GM23338 (cell line): ENCODE results near the gene MRPL52.
A peak's percentile ranks its signal among the peaks of the same experiment; 100 is the strongest.

Experiments used
- CREB1 ChIP-seq: fragments of 250-450 bp; sonication (Bioruptor Pico); IDR thresholded peaks from 2 replicates; pipeline ENCODE4 v1.5.0; 2020; ENCODE audit warnings: low read depth, mild to moderate bottlenecking, moderate library complexity
- EZH2 ChIP-seq: fragments of 200-600 bp; sonication (generic); IDR thresholded peaks from one replicate; pipeline ENCODE4 v1.8.0; 2017; ENCODE audit warnings: antibody characterized with exemption, mild to moderate bottlenecking, low read depth; ENCODE audit not compliant: unreplicated experiment
- EZH2phosphoT487 ChIP-seq: fragments of 200-600 bp; sonication (generic); IDR thresholded peaks from one replicate; pipeline ENCODE4 v1.8.1; 2018; ENCODE audit warnings: antibody characterized with exemption; ENCODE audit not compliant: unreplicated experiment
- JUNB ChIP-seq: IDR thresholded peaks from one replicate; pipeline ENCODE4 v1.6.1; 2016; ENCODE audit warnings: antibody characterized with exemption; ENCODE audit not compliant: unreplicated experiment
- NANOG ChIP-seq: IDR thresholded peaks from 2 replicates; pipeline ENCODE4 v1.6.1; 2016; ENCODE audit warnings: antibody characterized with exemption, borderline replicate concordance
- POLR2AphosphoS5 ChIP-seq: IDR thresholded peaks from 2 replicates; pipeline ENCODE4 v1.6.1; 2016; ENCODE audit warnings: antibody characterized with exemption, low read depth
- STAT1 ChIP-seq: IDR thresholded peaks from one replicate; pipeline ENCODE4 v1.6.1; 2016; ENCODE audit warnings: antibody characterized with exemption; ENCODE audit not compliant: unreplicated experiment
- ZNF114 ChIP-seq: fragments of 250-450 bp; sonication (Bioruptor Pico); IDR thresholded peaks from 2 replicates; pipeline ENCODE4 v1.5.0; 2020; ENCODE audit warnings: mild to moderate bottlenecking, moderate library complexity
- ZNF331 ChIP-seq: fragments of 250-450 bp; sonication (Bioruptor Pico); IDR thresholded peaks from 2 replicates; pipeline ENCODE4 v1.5.0; 2020; ENCODE audit warnings: low read depth, mild to moderate bottlenecking, moderate library complexity
- TF ChIP-seq, protein P1 (sequence below), 2 experiments: fragments of 200-600 bp in 1 of 2; sonication (generic) in 1 of 2; conservative IDR thresholded peaks; 2 replicates each; pipeline versions ENCODE4 v1.5.1 to v1.6.1; 2016 to 2017; ENCODE audit warnings: antibody characterized with exemption in 2 of 2, low read depth in 2 of 2, mild to moderate bottlenecking in 2 of 2, moderate library complexity in 1 of 2
- TF ChIP-seq, protein P2 (sequence below): fragments of 250-450 bp; sonication (Bioruptor Pico); IDR thresholded peaks from 2 replicates; pipeline ENCODE4 v1.5.0; 2020; ENCODE audit warnings: mild to moderate bottlenecking, moderate library complexity
- TF ChIP-seq, protein P3 (sequence below): IDR thresholded peaks from one replicate; pipeline ENCODE4 v1.6.1; 2018; ENCODE audit warnings: antibody characterized with exemption; ENCODE audit not compliant: unreplicated experiment
- TF ChIP-seq, protein P4 (sequence below): IDR thresholded peaks from 2 replicates; pipeline ENCODE4 v1.6.1; 2016; ENCODE audit warnings: antibody characterized with exemption

DNA sequence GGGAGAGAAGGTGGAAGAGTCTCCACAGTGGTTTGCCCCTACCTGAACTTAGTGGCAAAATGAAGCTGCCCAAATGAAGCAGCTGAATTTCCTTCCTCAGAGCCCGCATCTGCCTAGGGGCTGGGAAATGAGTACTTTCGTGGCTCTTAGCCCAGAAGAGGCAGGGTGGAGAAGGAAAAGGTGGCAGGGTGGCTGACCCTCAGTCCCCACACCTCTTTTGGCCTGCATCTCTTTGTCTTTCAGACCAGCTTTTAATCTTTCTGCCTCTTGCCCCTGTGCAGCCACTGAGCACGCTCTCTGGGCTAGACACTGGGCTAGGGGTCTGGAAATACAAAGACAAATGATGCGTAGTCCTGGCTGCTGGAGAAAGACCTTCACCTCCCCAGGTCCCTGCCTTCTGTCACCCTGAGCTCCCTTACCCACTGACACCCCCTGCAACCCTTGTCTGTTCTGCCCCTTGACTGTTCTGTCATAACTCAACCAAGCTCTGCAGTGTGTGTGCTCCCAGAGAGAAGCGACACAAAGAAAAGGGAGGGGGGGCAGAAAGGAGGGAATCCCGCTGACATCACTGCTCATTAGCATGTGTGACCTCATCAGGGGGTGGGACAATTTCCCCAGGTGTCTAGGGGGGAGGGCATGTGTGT is 53.0 kb downstream of the MRPL52 start:
- no peak for TF ChIP-seq EZH2
- TF ChIP-seq, protein P1, sequence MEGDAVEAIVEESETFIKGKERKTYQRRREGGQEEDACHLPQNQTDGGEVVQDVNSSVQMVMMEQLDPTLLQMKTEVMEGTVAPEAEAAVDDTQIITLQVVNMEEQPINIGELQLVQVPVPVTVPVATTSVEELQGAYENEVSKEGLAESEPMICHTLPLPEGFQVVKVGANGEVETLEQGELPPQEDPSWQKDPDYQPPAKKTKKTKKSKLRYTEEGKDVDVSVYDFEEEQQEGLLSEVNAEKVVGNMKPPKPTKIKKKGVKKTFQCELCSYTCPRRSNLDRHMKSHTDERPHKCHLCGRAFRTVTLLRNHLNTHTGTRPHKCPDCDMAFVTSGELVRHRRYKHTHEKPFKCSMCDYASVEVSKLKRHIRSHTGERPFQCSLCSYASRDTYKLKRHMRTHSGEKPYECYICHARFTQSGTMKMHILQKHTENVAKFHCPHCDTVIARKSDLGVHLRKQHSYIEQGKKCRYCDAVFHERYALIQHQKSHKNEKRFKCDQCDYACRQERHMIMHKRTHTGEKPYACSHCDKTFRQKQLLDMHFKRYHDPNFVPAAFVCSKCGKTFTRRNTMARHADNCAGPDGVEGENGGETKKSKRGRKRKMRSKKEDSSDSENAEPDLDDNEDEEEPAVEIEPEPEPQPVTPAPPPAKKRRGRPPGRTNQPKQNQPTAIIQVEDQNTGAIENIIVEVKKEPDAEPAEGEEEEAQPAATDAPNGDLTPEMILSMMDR (conservative IDR thresholded peaks at IDR 0.05; ENCODE audit: low read depth in 2 of 2), result no peak
- peak; percentile 41; the same call in 1 of the 2 replicates for TF ChIP-seq POLR2AphosphoS5
- TF ChIP-seq CREB1 (CRISPR knock-in tag), result peak; percentile 78
- TF ChIP-seq STAT1, result no peak
- TF ChIP-seq, protein P2, sequence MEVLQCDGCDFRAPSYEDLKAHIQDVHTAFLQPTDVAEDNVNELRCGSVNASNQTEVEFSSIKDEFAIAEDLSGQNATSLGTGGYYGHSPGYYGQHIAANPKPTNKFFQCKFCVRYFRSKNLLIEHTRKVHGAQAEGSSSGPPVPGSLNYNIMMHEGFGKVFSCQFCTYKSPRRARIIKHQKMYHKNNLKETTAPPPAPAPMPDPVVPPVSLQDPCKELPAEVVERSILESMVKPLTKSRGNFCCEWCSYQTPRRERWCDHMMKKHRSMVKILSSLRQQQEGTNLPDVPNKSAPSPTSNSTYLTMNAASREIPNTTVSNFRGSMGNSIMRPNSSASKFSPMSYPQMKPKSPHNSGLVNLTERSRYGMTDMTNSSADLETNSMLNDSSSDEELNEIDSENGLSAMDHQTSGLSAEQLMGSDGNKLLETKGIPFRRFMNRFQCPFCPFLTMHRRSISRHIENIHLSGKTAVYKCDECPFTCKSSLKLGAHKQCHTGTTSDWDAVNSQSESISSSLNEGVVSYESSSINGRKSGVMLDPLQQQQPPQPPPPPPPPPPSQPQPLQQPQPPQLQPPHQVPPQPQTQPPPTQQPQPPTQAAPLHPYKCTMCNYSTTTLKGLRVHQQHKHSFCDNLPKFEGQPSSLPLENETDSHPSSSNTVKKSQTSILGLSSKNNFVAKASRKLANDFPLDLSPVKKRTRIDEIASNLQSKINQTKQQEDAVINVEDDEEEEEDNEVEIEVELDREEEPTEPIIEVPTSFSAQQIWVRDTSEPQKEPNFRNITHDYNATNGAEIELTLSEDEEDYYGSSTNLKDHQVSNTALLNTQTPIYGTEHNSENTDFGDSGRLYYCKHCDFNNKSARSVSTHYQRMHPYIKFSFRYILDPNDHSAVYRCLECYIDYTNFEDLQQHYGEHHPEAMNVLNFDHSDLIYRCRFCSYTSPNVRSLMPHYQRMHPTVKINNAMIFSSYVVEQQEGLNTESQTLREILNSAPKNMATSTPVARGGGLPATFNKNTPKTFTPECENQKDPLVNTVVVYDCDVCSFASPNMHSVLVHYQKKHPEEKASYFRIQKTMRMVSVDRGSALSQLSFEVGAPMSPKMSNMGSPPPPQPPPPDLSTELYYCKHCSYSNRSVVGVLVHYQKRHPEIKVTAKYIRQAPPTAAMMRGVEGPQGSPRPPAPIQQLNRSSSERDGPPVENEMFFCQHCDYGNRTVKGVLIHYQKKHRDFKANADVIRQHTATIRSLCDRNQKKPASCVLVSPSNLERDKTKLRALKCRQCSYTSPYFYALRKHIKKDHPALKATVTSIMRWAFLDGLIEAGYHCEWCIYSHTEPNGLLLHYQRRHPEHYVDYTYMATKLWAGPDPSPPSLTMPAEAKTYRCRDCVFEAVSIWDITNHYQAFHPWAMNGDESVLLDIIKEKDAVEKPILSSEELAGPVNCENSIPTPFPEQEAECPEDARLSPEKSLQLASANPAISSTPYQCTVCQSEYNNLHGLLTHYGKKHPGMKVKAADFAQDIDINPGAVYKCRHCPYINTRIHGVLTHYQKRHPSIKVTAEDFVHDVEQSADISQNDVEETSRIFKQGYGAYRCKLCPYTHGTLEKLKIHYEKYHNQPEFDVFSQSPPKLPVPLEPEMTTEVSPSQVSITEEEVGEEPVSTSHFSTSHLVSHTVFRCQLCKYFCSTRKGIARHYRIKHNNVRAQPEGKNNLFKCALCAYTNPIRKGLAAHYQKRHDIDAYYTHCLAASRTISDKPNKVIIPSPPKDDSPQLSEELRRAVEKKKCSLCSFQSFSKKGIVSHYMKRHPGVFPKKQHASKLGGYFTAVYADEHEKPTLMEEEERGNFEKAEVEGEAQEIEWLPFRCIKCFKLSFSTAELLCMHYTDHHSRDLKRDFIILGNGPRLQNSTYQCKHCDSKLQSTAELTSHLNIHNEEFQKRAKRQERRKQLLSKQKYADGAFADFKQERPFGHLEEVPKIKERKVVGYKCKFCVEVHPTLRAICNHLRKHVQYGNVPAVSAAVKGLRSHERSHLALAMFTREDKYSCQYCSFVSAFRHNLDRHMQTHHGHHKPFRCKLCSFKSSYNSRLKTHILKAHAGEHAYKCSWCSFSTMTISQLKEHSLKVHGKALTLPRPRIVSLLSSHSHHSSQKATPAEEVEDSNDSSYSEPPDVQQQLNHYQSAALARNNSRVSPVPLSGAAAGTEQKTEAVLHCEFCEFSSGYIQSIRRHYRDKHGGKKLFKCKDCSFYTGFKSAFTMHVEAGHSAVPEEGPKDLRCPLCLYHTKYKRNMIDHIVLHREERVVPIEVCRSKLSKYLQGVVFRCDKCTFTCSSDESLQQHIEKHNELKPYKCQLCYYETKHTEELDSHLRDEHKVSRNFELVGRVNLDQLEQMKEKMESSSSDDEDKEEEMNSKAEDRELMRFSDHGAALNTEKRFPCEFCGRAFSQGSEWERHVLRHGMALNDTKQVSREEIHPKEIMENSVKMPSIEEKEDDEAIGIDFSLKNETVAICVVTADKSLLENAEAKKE, result no peak
- TF ChIP-seq EZH2phosphoT487, result no peak
- TF ChIP-seq, protein P3, sequence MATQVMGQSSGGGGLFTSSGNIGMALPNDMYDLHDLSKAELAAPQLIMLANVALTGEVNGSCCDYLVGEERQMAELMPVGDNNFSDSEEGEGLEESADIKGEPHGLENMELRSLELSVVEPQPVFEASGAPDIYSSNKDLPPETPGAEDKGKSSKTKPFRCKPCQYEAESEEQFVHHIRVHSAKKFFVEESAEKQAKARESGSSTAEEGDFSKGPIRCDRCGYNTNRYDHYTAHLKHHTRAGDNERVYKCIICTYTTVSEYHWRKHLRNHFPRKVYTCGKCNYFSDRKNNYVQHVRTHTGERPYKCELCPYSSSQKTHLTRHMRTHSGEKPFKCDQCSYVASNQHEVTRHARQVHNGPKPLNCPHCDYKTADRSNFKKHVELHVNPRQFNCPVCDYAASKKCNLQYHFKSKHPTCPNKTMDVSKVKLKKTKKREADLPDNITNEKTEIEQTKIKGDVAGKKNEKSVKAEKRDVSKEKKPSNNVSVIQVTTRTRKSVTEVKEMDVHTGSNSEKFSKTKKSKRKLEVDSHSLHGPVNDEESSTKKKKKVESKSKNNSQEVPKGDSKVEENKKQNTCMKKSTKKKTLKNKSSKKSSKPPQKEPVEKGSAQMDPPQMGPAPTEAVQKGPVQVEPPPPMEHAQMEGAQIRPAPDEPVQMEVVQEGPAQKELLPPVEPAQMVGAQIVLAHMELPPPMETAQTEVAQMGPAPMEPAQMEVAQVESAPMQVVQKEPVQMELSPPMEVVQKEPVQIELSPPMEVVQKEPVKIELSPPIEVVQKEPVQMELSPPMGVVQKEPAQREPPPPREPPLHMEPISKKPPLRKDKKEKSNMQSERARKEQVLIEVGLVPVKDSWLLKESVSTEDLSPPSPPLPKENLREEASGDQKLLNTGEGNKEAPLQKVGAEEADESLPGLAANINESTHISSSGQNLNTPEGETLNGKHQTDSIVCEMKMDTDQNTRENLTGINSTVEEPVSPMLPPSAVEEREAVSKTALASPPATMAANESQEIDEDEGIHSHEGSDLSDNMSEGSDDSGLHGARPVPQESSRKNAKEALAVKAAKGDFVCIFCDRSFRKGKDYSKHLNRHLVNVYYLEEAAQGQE, result no peak
- no peak for TF ChIP-seq JUNB
- TF ChIP-seq ZNF331 (CRISPR knock-in tag), result no peak
- TF ChIP-seq NANOG, result no peak
- TF ChIP-seq, protein P4, sequence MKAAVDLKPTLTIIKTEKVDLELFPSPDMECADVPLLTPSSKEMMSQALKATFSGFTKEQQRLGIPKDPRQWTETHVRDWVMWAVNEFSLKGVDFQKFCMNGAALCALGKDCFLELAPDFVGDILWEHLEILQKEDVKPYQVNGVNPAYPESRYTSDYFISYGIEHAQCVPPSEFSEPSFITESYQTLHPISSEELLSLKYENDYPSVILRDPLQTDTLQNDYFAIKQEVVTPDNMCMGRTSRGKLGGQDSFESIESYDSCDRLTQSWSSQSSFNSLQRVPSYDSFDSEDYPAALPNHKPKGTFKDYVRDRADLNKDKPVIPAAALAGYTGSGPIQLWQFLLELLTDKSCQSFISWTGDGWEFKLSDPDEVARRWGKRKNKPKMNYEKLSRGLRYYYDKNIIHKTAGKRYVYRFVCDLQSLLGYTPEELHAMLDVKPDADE, result no peak
- no peak for TF ChIP-seq ZNF114 (CRISPR knock-in tag)
